Activated effector memory CD4-positive, alpha-beta T cell treated with Interleukin-2 at 50 U/mL for 16 hours (primary cell): Measurements from ENCODE around the gene CD19.
"Not testable (repeated sequence)": the region's sequence is repeated elsewhere in the genome, so short reads cannot be mapped to it uniquely, and the experiment has no call there.

ENCODE experiments used
- DNase-seq: peaks from one replicate; pipeline ENCODE4 v3.0.0-alpha.2; 2020

Gene CD19

DNA sequence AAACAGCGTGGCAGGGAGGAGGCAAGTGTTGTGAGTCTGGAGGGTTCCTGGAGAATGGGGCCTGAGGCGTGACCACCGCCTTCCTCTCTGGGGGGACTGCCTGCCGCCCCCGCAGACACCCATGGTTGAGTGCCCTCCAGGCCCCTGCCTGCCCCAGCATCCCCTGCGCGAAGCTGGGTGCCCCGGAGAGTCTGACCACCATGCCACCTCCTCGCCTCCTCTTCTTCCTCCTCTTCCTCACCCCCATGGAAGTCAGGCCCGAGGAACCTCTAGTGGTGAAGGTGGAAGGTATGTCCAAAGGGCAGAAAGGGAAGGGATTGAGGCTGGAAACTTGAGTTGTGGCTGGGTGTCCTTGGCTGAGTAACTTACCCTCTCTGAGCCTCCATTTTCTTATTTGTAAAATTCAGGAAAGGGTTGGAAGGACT, at the start of gene CD19:
Gene CD19 (plus strand): TSS at position 171 of the 425 bp plus-strand sequence. CDS start 30 bp downstream, at position 201.
- no peak for DNase-seq

GRCh38 chr16:28882551-28883160, 49.1 kb upstream of the CD19 start:
- DNase-seq, result no peak

DNA sequence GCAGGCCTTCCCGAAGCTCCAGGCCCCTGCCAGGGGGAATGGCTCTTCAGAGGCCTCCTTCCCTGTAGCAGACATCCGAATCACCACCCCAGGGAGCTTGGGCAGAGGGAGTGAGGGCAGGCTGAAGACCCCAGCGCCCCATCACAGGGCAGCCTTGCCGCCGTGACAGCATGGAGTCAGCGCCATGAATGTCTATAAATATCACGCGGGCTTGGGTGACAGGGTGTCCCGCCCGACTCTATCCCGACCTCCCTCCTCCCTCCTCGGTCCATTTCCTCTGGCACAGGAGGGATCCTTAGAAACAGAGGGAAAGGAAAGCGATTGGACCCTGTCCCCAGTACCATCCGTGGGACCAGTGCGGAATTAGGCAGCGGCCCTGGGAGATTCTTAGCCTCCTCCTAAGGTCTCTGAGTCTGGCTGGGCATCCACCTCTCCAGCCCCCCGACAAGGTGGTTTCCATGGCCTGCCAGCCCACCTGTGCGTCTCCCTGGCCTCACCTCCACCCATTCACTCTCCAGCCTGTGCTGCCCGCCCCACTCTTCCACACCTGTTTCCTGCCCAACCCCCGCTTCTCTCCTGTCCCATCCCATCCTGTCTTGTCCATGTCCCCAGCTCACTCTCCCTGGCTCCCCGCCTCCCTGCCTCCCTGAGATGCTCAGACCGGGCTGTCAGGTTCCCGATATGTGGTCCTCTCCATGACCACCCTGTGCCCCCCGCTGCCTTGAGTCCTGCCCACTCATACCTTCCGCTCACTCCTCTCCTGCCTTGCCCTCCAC, 48.4 kb upstream of the CD19 start:
- no peak for DNase-seq

- no peak for DNase-seq
Observed at GRCh38 chr16:28884045-28884444, 47.7 kb upstream of the CD19 start.

DNA sequence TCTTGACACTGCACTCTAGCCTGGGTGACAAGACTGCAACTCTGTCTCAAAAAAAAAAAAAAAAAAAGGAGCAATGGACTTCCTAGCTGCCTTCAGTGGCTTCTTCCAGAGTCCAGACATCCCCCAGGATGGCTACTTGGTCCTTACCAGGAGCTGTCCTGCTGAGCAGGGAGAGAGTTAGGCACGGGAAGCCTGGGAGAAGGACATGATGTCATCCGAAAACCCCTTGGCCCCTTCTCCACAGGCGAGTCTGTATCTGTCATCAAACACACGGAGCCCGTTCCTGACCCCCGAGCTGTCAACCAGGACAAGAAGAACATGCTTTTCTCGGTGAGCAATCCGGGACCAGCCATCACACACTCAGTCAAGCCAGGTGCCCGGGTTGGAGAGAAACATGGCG, 44.8 kb upstream of the CD19 start:
- no peak for DNase-seq

DNA sequence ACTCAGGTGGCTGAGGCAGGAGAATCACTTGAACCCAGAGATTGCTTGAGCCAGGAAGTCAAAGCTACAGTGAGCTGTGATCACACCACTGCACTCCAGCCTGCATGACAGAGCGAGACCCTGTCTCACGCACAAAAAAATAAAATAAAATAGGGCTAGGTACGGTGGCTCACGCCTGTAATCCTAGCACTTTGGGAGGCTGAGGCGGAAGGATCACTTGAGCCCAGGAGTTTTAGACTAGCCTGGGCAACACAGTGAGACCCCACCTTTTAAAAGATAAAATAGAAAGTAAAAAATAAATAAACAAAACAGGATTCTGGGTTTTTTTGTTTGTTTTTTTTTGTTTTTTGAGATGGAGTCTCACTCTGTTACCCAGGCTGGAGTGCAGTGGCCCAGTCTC, 41.4 kb upstream of the CD19 start:
- DNase-seq, result not testable (repeated sequence)

GRCh38 chr16:28891964-28892890, 39.5 kb upstream of the CD19 start:
- DNase-seq, result no peak

GRCh38 chr16:28893291-28893690, 38.5 kb upstream of the CD19 start:
- no peak for DNase-seq

DNA sequence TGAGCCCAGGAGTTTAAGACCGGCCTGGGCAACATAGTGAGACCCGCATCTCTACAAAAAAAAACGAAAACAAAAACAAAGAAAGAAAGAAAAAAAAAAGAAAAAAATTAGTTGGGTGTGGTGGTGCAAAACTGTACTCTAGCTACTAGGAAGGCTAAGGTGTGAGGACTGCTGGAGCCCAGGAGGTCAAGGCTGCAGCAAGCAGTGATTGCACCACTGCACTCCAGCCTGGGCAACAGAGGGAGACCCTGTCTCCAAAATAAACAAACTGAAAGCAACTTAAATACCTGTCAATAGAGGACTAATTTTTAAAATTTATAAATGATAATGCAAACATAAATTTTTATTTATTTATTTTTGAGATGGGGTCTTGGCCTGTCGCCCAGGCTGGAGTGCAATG, 36.2 kb upstream of the CD19 start:
- DNase-seq, result no peak

- DNase-seq, result no peak
Observed at GRCh38 chr16:28897826-28898225, 33.9 kb upstream of the CD19 start.

GRCh38 chr16:28898266-28898665, 33.5 kb upstream of the CD19 start:
- DNase-seq, result no peak

GRCh38 chr16:28898942-28899341, 32.8 kb upstream of the CD19 start:
- no peak for DNase-seq

DNA sequence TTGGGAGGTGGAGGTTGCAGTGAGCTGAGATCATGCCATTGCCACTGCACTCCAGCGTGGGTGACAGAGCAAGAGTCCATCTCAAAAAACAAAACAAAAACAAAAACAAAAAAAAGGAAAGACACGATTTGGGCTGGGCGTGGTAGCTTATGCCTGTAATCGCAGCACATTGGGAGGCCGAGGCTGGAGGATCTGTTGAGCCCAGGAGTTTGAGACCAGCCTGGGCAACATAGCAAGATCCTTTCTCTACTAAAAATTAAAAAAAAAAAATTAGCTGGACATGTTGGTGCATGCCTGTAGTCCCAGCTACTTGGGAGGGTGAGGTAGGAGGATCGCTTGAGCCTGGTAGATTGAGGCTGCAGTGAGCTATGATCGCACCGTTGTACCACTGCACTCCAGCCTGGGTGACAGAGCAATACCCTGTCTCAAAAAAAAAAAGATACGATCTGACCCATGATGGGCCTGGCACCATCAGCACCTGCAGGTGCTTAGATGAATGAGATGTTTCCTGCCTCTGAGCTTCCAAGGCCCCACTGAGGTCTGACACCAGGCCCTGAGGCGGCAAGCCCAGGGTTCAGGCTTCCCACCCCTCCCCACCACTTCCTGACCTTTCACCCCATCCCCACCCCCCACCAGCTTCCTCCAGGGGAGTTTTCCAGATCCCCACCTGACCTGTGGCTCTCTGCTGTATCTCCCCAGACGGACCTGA, 31.7 kb upstream of the CD19 start:
- no peak for DNase-seq

DNA sequence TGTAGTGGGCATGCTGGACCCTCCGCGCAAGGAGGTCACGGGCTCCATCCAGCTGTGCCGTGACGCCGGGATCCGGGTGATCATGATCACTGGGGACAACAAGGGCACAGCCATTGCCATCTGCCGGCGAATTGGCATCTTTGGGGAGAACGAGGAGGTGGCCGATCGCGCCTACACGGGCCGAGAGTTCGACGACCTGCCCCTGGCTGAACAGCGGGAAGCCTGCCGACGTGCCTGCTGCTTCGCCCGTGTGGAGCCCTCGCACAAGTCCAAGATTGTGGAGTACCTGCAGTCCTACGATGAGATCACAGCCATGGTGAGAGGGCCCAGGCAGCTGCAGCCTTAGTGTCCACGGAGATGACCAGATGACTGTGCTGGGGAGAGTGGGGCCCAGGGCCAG, 31.2 kb upstream of the CD19 start:
- DNase-seq, result no peak

GRCh38 chr16:28901862-28902261, 29.9 kb upstream of the CD19 start:
- no peak for DNase-seq

DNA sequence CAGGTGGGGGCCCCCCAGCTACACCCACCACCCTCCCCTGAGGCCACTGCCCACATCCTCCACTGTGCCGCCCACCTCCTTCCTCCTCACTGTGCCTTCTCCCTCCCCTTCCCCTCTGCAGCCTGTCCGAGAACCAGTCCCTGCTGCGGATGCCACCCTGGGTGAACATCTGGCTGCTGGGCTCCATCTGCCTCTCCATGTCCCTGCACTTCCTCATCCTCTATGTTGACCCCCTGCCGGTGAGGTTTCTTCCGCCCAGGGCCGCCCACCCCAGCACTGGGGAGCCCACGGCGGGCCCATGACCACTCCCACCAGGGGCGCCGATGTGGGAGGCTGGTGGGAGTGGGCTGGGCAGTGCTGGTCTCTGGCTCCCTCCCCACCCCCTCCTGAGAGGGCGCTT, 28.9 kb upstream of the CD19 start:
- DNase-seq, result no peak

- DNase-seq, result no peak
Observed at GRCh38 chr16:28903344-28904042, 28.3 kb upstream of the CD19 start.

DNA sequence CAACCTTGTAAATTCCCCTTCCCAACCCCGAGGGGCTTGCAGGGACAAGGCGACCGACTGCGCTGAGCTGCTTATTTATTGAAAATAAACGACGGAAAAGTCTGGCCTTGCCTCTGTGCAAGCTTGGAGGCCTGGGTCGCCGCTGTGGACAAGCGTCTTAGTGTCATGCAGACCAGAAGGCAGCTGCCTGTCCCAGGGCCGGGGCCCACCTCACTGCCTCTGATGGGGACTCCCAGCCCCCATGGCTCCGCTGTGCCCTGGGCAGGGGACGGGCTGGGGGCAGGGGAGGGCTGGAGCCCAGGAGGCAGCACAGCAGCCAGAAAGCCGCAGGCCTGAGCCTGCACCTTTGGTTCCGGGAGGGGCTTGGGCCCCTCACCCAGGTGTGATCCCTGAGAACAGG, 27.4 kb upstream of the CD19 start:
- no peak for DNase-seq

DNA sequence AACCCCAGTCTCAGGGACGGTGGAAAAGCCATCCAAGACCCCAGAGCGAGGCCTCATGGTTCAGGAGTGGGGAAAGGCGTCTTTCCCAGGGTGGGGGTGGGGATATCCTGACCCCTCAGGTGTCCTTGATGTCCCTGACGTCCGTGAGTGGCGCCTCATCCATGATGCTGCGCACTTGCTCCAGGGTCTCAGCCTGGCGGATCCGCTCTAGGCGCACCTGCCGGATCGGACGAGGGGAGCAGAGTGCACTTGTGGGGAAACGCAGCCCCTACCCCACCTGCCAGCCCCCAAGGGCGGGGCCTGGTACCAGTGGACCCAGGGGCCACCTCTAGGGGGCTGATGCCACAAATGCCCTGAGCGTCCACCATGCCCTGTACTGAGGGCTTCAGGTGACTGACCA, 26.9 kb upstream of the CD19 start:
- DNase-seq, result no peak

GRCh38 chr16:28905229-28905754, 26.5 kb upstream of the CD19 start:
- no peak for DNase-seq

- no peak for DNase-seq
Observed at GRCh38 chr16:28905800-28906372, 25.9 kb upstream of the CD19 start.
